ENCODE measurements around the gene ZNF136.

- TF ChIP-seq CTCF (IDR thresholded peaks at IDR 0.05 in 4 of 5, conservative IDR thresholded peaks at IDR 0.05 in 1 of 5) = no peak
- TF ChIP-seq POLR2A (IDR thresholded peaks at IDR 0.05) = no peak
Observed at GRCh38 chr19:12113121-12113520, 49.8 kb upstream of the ZNF136 start.
